HG02970 (cell line): ENCODE measurements around the gene FCGBP.

Experiments
- ATAC-seq: cut with Tn5 transposase; IDR thresholded peaks from one replicate; pipeline ENCODE4 v1.9.1; 2021; ENCODE audit warnings: mild to moderate bottlenecking, moderate library complexity, moderate number of reproducible peaks; ENCODE audit not compliant: unreplicated experiment, low FRiP score

The FCGBP gene

GRCh38 chr19:39949026-39949747 is 14.8 kb upstream of the FCGBP start:
- ATAC-seq: no peak

GRCh38 chr19:39946532-39946931 is 12.1 kb upstream of the FCGBP start:
- no peak for ATAC-seq

- no peak for ATAC-seq
These were observed 9.2 kb upstream of the FCGBP start for GRCh38 chr19:39943586-39943985.

GRCh38 chr19:39942366-39942730 is 7.9 kb upstream of the FCGBP start:
- ATAC-seq: no peak

- peak; percentile 65 for ATAC-seq
These were observed 7.4 kb upstream of the FCGBP start for GRCh38 chr19:39941615-39942365.

GRCh38 chr19:39941151-39941550 is 6.7 kb upstream of the FCGBP start:
- ATAC-seq: no peak

GRCh38 chr19:39940221-39940833 is 5.9 kb upstream of the FCGBP start:
- no peak for ATAC-seq

- ATAC-seq: no peak
These were observed 5.1 kb upstream of the FCGBP start for GRCh38 chr19:39939556-39939955.

GRCh38 chr19:39937787-39938186 is 3.4 kb upstream of the FCGBP start:
- ATAC-seq: no peak

- ATAC-seq: no peak
These were observed 2.8 kb upstream of the FCGBP start for GRCh38 chr19:39937094-39937720.

- no peak for ATAC-seq
These were observed 2.2 kb upstream of the FCGBP start for GRCh38 chr19:39936622-39937021.

GRCh38 chr19:39936020-39936419 is 1.6 kb upstream of the FCGBP start:
- ATAC-seq: no peak

GRCh38 chr19:39935364-39935661 is 879 bp upstream of the FCGBP start:
- ATAC-seq: no peak

GRCh38 chr19:39929750-39930149 is 4.7 kb downstream of the FCGBP start:
- ATAC-seq: no peak

- no peak for ATAC-seq
These were observed 6.1 kb downstream of the FCGBP start for GRCh38 chr19:39928357-39928725.

GRCh38 chr19:39927524-39928356 is 6.7 kb downstream of the FCGBP start:
- ATAC-seq: no peak

- no peak for ATAC-seq
These were observed 7.4 kb downstream of the FCGBP start for GRCh38 chr19:39927076-39927475.

- ATAC-seq: no peak
These were observed 8.2 kb downstream of the FCGBP start for GRCh38 chr19:39926170-39926760.

GRCh38 chr19:39924952-39925351 is 9.5 kb downstream of the FCGBP start:
- ATAC-seq: no peak

GRCh38 chr19:39924389-39924788 is 10.0 kb downstream of the FCGBP start:
- no peak for ATAC-seq
